HPDE6-E6E7 (cell line): ENCODE measurements around the gene LSMEM2.
"Not testable (repeated sequence)": the region's sequence is repeated elsewhere in the genome, so short reads cannot be mapped to it uniquely, and the experiment has no call there.

Source experiments
- DNase-seq: peaks from one replicate; pipeline ENCODE4 v3.0.0; 2011; ENCODE audit warnings: missing footprints; ENCODE audit errors: extremely low spot score

Gene LSMEM2

GRCh38 chr3:50278880-50279224 lies at the start of gene LSMEM2:
LSMEM2 (plus strand) TSS chr3:50279087; CDS start chr3:50279114, 27 bp downstream.
- no peak for DNase-seq

- DNase-seq: no peak
These were observed 49.4 kb upstream of the LSMEM2 start for GRCh38 chr3:50229490-50229889.

GRCh38 chr3:50230104-50230793 lies 48.6 kb upstream of the LSMEM2 start:
- DNase-seq: no peak

GRCh38 chr3:50230794-50231125 lies 48.1 kb upstream of the LSMEM2 start:
- DNase-seq: no peak

- DNase-seq: no peak
These were observed 47.3 kb upstream of the LSMEM2 start for GRCh38 chr3:50231581-50231980.

- DNase-seq: no peak
These were observed 46.6 kb upstream of the LSMEM2 start for GRCh38 chr3:50232303-50232702.

GRCh38 chr3:50233176-50233575 lies 45.7 kb upstream of the LSMEM2 start:
- DNase-seq: no peak

- DNase-seq: peak; percentile 80
These were observed 43.0 kb upstream of the LSMEM2 start, which contains the start of gene GNAI2 for GRCh38 chr3:50235716-50236483. GNAI2 (plus strand) TSS chr3:50236204; CDS start chr3:50236336, 132 bp downstream.

- DNase-seq: no peak
These were observed 42.3 kb upstream of the LSMEM2 start for GRCh38 chr3:50236484-50237132.

GRCh38 chr3:50237133-50237651 lies 41.7 kb upstream of the LSMEM2 start:
- DNase-seq: no peak

GRCh38 chr3:50237754-50238548 lies 40.9 kb upstream of the LSMEM2 start:
- no peak for DNase-seq

- DNase-seq: no peak
These were observed 40.3 kb upstream of the LSMEM2 start for GRCh38 chr3:50238549-50239026.

GRCh38 chr3:50239649-50240048 lies 39.2 kb upstream of the LSMEM2 start:
- no peak for DNase-seq

- no peak for DNase-seq
These were observed 37.7 kb upstream of the LSMEM2 start for GRCh38 chr3:50241163-50241562.

GRCh38 chr3:50241713-50242380 lies 37.0 kb upstream of the LSMEM2 start:
- DNase-seq: no peak

GRCh38 chr3:50242381-50242770 lies 36.5 kb upstream of the LSMEM2 start:
- no peak for DNase-seq

- DNase-seq: no peak
These were observed 35.9 kb upstream of the LSMEM2 start for GRCh38 chr3:50242851-50243542.

GRCh38 chr3:50243543-50243895 lies 35.4 kb upstream of the LSMEM2 start:
- no peak for DNase-seq

- DNase-seq: not testable (repeated sequence)
These were observed 34.1 kb upstream of the LSMEM2 start for GRCh38 chr3:50244813-50245212.

- no peak for DNase-seq
These were observed 33.6 kb upstream of the LSMEM2 start for GRCh38 chr3:50245251-50245745.
